ENCODE measurements around the gene DNAJC30.
"Not testable (repeated sequence)": the region's sequence is repeated elsewhere in the genome, so short reads cannot be mapped to it uniquely, and the experiment has no call there.

DNAJC30 gene

DNA sequence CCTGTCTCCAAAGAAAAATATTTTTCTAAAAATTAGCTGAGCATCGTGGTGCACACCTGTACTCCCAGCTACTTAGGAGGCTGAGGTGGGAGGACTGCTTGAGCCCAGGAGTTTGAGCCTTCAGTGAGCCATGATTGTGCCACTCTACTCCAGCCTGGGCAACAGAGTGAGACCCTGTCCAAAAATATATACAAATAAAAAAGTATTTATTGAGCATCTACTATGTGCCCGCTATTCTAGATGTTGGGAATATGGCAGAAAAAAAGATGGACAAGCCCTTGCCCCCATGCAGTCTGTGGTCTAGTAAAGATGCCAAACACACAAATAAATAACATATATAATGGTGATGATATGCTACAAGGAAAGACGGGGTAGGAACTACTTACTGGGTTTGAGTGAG, 40.6 kb upstream of the DNAJC30 start:
- no peaks in the 10 kb centered on the region for H3K9me3 ChIP-seq (ENCODE audit: control extremely low read depth in 1 of 5, control insufficient read depth in 4 of 5, insufficient read depth in 2 of 5, low read depth in 1 of 5, low read length in 4 of 5)
- DNase-seq, result no peak
- WGBS (ENCODE audit: insufficient coverage), result 100% methylated on average over 1 of the region's 3 CpGs
- ChIA-PET CTCF (interaction anchor here (0.7 to 3.2 kb wide), 6 partner anchors 9 to 117 kb away, joined by 3 to 13 read pairs (median 3); no protein-coding TSS in a partner anchor), POLR2A (no interaction called here)
- H3K4me1 ChIP-seq (ENCODE audit: control extremely low read depth in 1 of 4, control insufficient read depth in 4 of 4, insufficient read depth in 4 of 4, low read length in 3 of 4), result peaks cover 0 to 11% (median 9%) of the 10 kb centered on the region in 4 experiments
- no peak overlapping the region for H3K4me3 ChIP-seq (ENCODE audit: control insufficient read depth in 1 of 7, extremely low read depth in 1 of 7, insufficient read depth in 4 of 7, low read depth in 2 of 7, low read length in 6 of 7)
- H3K27me3 ChIP-seq (replicated peaks in 2 of 5; ENCODE audit: control insufficient read depth in 4 of 5, insufficient read depth in 5 of 5, low read length in 4 of 5), result peaks cover 0 to 89% (median 36%) of the 10 kb centered on the region in 5 experiments
- no peaks in the 10 kb centered on the region for H3K36me3 ChIP-seq (ENCODE audit: control insufficient read depth in 4 of 4, insufficient read depth in 4 of 4, low read length in 3 of 4)
- H3K27ac ChIP-seq (ENCODE audit: insufficient read depth in 1 of 2, low read depth in 1 of 2, low read length in 2 of 2, poor library complexity in 1 of 2, severe bottlenecking in 2 of 2), result no peak overlapping the region

DNA sequence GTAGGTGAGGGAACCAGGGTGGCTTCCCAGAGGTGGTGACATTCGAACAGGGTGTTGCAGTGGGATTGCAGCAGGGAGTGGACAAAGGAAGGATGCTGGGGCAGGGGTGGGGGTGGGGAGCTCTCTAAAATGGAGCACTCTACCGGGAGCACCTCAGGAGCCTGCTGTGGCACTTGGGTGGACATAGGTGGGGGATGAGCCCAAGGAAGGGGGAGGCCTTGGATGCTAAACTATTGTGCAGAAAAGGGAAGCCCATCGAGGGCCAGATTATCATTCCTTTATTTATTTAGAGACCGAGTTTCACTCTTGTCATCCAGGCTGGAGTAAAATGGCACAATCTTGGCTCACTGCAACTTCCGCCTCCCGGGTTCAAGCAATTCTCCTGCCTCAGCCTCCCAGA, 39.5 kb upstream of the DNAJC30 start:
- POLR2A ChIA-PET, result no interaction called here
- H3K27ac ChIP-seq (ENCODE audit: insufficient read depth in 1 of 2, low read depth in 1 of 2, low read length in 2 of 2, poor library complexity in 1 of 2, severe bottlenecking in 2 of 2), result no peak overlapping the region
- no peaks in the 10 kb centered on the region for H3K9me3 ChIP-seq (ENCODE audit: control extremely low read depth in 1 of 5, control insufficient read depth in 4 of 5, insufficient read depth in 2 of 5, low read depth in 1 of 5, low read length in 4 of 5)
- DNase-seq, result no peak
- peaks cover 0 to 85% (median 34%) of the 10 kb centered on the region in 5 experiments for H3K27me3 ChIP-seq (replicated peaks in 2 of 5; ENCODE audit: control insufficient read depth in 4 of 5, insufficient read depth in 5 of 5, low read length in 4 of 5)
- peaks cover 0 to 21% (median 19%) of the 10 kb centered on the region in 4 experiments for H3K4me1 ChIP-seq (ENCODE audit: control extremely low read depth in 1 of 4, control insufficient read depth in 4 of 4, insufficient read depth in 4 of 4, low read length in 3 of 4)
- no peaks in the 10 kb centered on the region for H3K36me3 ChIP-seq (ENCODE audit: control insufficient read depth in 4 of 4, insufficient read depth in 4 of 4, low read length in 3 of 4)
- WGBS (ENCODE audit: insufficient coverage), result 83% methylated on average over 4 of the region's 6 CpGs
- H3K4me3 ChIP-seq (ENCODE audit: control insufficient read depth in 1 of 7, extremely low read depth in 1 of 7, insufficient read depth in 4 of 7, low read depth in 2 of 7, low read length in 6 of 7), result no peak overlapping the region
- CTCF ChIA-PET, result interaction anchor here (1.1 to 3.2 kb wide), 3 partner anchors 11 to 116 kb away, joined by 3 to 13 read pairs (median 4); no protein-coding TSS in a partner anchor

DNA sequence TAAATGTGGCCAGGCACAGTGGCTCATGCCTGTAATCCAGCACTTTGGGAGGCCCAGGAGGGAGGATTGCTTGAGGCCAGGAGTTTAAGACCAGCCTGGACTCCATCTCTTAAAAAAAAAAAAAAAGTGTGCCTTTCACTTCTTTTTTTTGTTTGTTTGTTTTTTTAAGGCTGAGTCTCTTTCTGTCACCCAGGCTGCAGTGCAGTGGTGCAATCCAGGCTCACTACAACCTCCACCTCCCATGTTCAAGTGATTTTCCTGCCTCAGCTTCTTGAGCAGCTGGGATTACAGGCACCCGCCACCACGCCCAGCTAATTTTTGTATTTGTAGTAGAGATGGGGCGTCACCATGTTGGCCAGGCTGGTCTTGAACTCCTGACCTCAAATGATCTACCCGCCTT, 38.9 kb upstream of the DNAJC30 start:
- POLR2A ChIA-PET; DNase-seq; H3K27ac ChIP-seq (ENCODE audit: insufficient read depth in 1 of 2, low read depth in 1 of 2, low read length in 2 of 2, poor library complexity in 1 of 2, severe bottlenecking in 2 of 2); H3K9me3 ChIP-seq (ENCODE audit: control extremely low read depth in 1 of 5, control insufficient read depth in 4 of 5, insufficient read depth in 2 of 5, low read depth in 1 of 5, low read length in 4 of 5); H3K36me3 ChIP-seq (ENCODE audit: control insufficient read depth in 4 of 4, insufficient read depth in 4 of 4, low read length in 3 of 4); H3K4me3 ChIP-seq (ENCODE audit: control insufficient read depth in 1 of 7, extremely low read depth in 1 of 7, insufficient read depth in 4 of 7, low read depth in 2 of 7, low read length in 6 of 7): not testable (repeated sequence)
- H3K4me1 ChIP-seq (ENCODE audit: control extremely low read depth in 1 of 4, control insufficient read depth in 4 of 4, insufficient read depth in 4 of 4, low read length in 3 of 4), result peaks cover 0 to 27% (median 25%) of the 10 kb centered on the region in 4 experiments
- CTCF ChIA-PET, result interaction anchor here (0.7 to 3.2 kb wide), 3 partner anchors 11 to 115 kb away, joined by 3 to 13 read pairs (median 4); partner anchors contain the start of gene MLXIPL
- 100% methylated on average over 2 of the region's 4 CpGs for WGBS (ENCODE audit: insufficient coverage)
- H3K27me3 ChIP-seq (replicated peaks in 2 of 5; ENCODE audit: control insufficient read depth in 4 of 5, insufficient read depth in 5 of 5, low read length in 4 of 5), result peaks cover 0 to 85% (median 34%) of the 10 kb centered on the region in 5 experiments

DNA sequence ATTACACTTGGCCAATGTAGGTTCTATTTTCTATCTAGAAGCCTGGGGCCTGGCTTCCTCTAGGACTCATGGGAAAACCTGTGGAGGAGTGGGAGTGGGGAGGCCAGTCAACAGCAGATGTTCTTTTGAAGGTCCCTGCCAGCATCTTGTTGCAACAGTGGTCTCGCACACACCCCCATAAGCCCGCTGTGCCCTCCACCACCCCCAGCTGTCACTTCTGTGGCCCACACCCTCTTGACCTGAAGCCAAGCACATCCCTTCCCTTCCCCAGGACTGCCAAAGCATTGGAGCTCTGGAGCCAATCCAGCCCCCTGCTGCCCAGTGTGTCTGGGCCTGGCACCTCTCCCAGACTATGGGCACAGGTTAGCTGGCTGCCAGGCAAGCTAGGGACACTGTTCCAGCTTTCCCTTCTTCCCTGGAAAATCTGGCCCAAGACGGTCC, 38.1 kb upstream of the DNAJC30 start:
- POLR2A ChIA-PET, result no interaction called here
- CTCF ChIA-PET, result interaction anchor here (0.5 to 3.2 kb wide), 5 partner anchors 10 to 115 kb away, joined by 3 to 13 read pairs (median 4); partner anchors contain the start of gene MLXIPL

DNA sequence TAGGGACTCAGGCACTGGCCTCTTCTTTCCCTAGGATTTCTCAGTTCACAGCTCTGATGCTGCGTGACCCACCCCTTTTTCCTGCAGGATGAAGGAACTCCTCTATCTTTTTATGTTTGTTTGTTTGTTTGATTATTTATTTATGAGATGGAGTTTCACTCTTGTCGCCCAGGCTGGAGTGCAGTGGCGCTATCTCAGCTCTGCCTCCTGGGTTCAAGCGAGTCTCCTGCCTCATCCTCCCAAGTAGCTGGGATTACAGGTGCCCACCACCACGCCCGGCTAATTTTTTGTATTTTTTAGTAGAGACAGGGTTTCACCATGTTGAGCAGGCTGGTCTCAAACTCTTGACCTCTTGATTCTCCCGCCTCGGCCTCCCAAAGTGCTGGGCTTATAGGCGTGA, 37.2 kb upstream of the DNAJC30 start:
- H3K36me3 ChIP-seq (ENCODE audit: control insufficient read depth in 4 of 4, insufficient read depth in 4 of 4, low read length in 3 of 4); DNase-seq; H3K4me3 ChIP-seq (ENCODE audit: control insufficient read depth in 1 of 7, extremely low read depth in 1 of 7, insufficient read depth in 4 of 7, low read depth in 2 of 7, low read length in 6 of 7); H3K27ac ChIP-seq (ENCODE audit: insufficient read depth in 1 of 2, low read depth in 1 of 2, low read length in 2 of 2, poor library complexity in 1 of 2, severe bottlenecking in 2 of 2); H3K9me3 ChIP-seq (ENCODE audit: control extremely low read depth in 1 of 5, control insufficient read depth in 4 of 5, insufficient read depth in 2 of 5, low read depth in 1 of 5, low read length in 4 of 5); POLR2A ChIA-PET: not testable (repeated sequence)
- H3K27me3 ChIP-seq (replicated peaks in 2 of 5; ENCODE audit: control insufficient read depth in 4 of 5, insufficient read depth in 5 of 5, low read length in 4 of 5), result peaks cover 0 to 86% (median 42%) of the 10 kb centered on the region in 5 experiments
- peaks cover 0 to 44% (median 40%) of the 10 kb centered on the region in 4 experiments for H3K4me1 ChIP-seq (ENCODE audit: control extremely low read depth in 1 of 4, control insufficient read depth in 4 of 4, insufficient read depth in 4 of 4, low read length in 3 of 4)
- CTCF ChIA-PET, result interaction anchor here (0.7 to 1.2 kb wide), 3 partner anchors 9 to 113 kb away, joined by 3 to 6 read pairs (median 4); no protein-coding TSS in a partner anchor
- WGBS (ENCODE audit: insufficient coverage), result 90% methylated on average over 5 of the region's 9 CpGs

More for the DNA sequence above, 38.1 kb upstream of the DNAJC30 start:
- no peak for DNase-seq
- no peaks in the 10 kb centered on the region for H3K36me3 ChIP-seq (ENCODE audit: control insufficient read depth in 4 of 4, insufficient read depth in 4 of 4, low read length in 3 of 4)
- peaks cover 0 to 34% (median 32%) of the 10 kb centered on the region in 4 experiments for H3K4me1 ChIP-seq (ENCODE audit: control extremely low read depth in 1 of 4, control insufficient read depth in 4 of 4, insufficient read depth in 4 of 4, low read length in 3 of 4)
- no peak overlapping the region for H3K27ac ChIP-seq (ENCODE audit: insufficient read depth in 1 of 2, low read depth in 1 of 2, low read length in 2 of 2, poor library complexity in 1 of 2, severe bottlenecking in 2 of 2)
- WGBS (ENCODE audit: insufficient coverage), result 94% methylated on average over 2 of the region's 3 CpGs
- H3K9me3 ChIP-seq (ENCODE audit: control extremely low read depth in 1 of 5, control insufficient read depth in 4 of 5, insufficient read depth in 2 of 5, low read depth in 1 of 5, low read length in 4 of 5), result no peaks in the 10 kb centered on the region
- no peak overlapping the region for H3K4me3 ChIP-seq (ENCODE audit: control insufficient read depth in 1 of 7, extremely low read depth in 1 of 7, insufficient read depth in 4 of 7, low read depth in 2 of 7, low read length in 6 of 7)
- H3K27me3 ChIP-seq (replicated peaks in 2 of 5; ENCODE audit: control insufficient read depth in 4 of 5, insufficient read depth in 5 of 5, low read length in 4 of 5), result peaks cover 0 to 85% (median 33%) of the 10 kb centered on the region in 5 experiments

DNA sequence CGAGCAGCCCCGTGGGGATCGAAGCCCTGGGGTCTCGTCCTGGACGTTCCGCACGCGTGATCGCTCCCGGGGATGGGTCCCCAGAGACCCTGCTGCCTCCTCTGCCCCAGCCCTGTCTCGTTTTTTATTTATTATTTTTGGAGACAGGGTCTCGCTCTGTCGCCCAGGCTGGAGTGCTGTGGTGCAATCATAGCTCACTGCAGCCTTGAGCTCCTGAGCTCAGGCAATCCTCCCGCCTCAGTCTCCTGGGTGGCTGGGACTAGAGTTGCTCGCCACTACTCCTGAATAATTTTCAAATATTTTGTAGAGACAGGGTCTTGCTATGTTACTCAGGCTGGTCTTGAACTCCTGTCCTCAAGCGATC, 36.5 kb upstream of the DNAJC30 start:
- Histone ChIP-seq H3K9me3 (ENCODE audit: control extremely low read depth in 1 of 5, control insufficient read depth in 4 of 5, insufficient read depth in 2 of 5, low read depth in 1 of 5, low read length in 4 of 5) (no peaks in the 10 kb centered on the region), H3K4me1 (ENCODE audit: control extremely low read depth in 1 of 4, control insufficient read depth in 4 of 4, insufficient read depth in 4 of 4, low read length in 3 of 4) (peaks cover 0 to 46% (median 42%) of the 10 kb centered on the region in 4 experiments), H3K4me3 (ENCODE audit: control insufficient read depth in 1 of 7, extremely low read depth in 1 of 7, insufficient read depth in 4 of 7, low read depth in 2 of 7, low read length in 6 of 7) (no peak overlapping the region), H3K27ac (ENCODE audit: insufficient read depth in 1 of 2, low read depth in 1 of 2, low read length in 2 of 2, poor library complexity in 1 of 2, severe bottlenecking in 2 of 2) (no peak overlapping the region), H3K27me3 (replicated peaks in 2 of 5; ENCODE audit: control insufficient read depth in 4 of 5, insufficient read depth in 5 of 5, low read length in 4 of 5) (peaks cover 0 to 86% (median 42%) of the 10 kb centered on the region in 5 experiments), H3K36me3 (ENCODE audit: control insufficient read depth in 4 of 4, insufficient read depth in 4 of 4, low read length in 3 of 4) (no peaks in the 10 kb centered on the region)
- POLR2A ChIA-PET, result no interaction called here
- 15% methylated on average over 15 of the region's 16 CpGs for WGBS (ENCODE audit: insufficient coverage)
- CTCF ChIA-PET, result interaction anchor here (1.2 to 1.3 kb wide), 3 partner anchors 8 to 113 kb away, joined by 3 to 6 read pairs (median 3); no protein-coding TSS in a partner anchor
- DNase-seq, result no peak
